Measurements from ENCODE around the gene NSG2.

The NSG2 gene

GRCh38 chr5:174059247-174059646 is 13.7 kb downstream of the NSG2 start:
- no peak for DNase-seq (ENCODE audit: low spot score)

GRCh38 chr5:174063082-174063756 is 17.7 kb downstream of the NSG2 start:
- DNase-seq (ENCODE audit: low spot score), result no peak

- no peak for DNase-seq (ENCODE audit: low spot score)
Observed at GRCh38 chr5:174064171-174064570, 18.7 kb downstream of the NSG2 start.

- DNase-seq (ENCODE audit: low spot score), result no peak
Observed at GRCh38 chr5:174065528-174066197, 20.2 kb downstream of the NSG2 start.

GRCh38 chr5:174067499-174067898 is 22.0 kb downstream of the NSG2 start:
- DNase-seq (ENCODE audit: low spot score), result no peak

- DNase-seq (ENCODE audit: low spot score), result no peak
Observed at GRCh38 chr5:174071484-174071883, 26.0 kb downstream of the NSG2 start.

GRCh38 chr5:174073122-174073660 is 27.7 kb downstream of the NSG2 start:
- DNase-seq (ENCODE audit: low spot score), result no peak

- no peak for DNase-seq (ENCODE audit: low spot score)
Observed at GRCh38 chr5:174074369-174074768, 28.9 kb downstream of the NSG2 start.

- DNase-seq (ENCODE audit: low spot score), result no peak
Observed at GRCh38 chr5:174078416-174078815, 32.9 kb downstream of the NSG2 start.

- no peak for DNase-seq (ENCODE audit: low spot score)
Observed at GRCh38 chr5:174082286-174082685, 36.8 kb downstream of the NSG2 start.

GRCh38 chr5:174083056-174083827 is 37.7 kb downstream of the NSG2 start:
- DNase-seq (ENCODE audit: low spot score), result no peak

GRCh38 chr5:174084691-174085154 is 39.2 kb downstream of the NSG2 start:
- no peak for DNase-seq (ENCODE audit: low spot score)

GRCh38 chr5:174086751-174087150 is 41.2 kb downstream of the NSG2 start:
- no peak for DNase-seq (ENCODE audit: low spot score)

- no peak for DNase-seq (ENCODE audit: low spot score)
Observed at GRCh38 chr5:174087783-174088182, 42.3 kb downstream of the NSG2 start.

GRCh38 chr5:174090129-174090528 is 44.6 kb downstream of the NSG2 start:
- no peak for DNase-seq (ENCODE audit: low spot score)

GRCh38 chr5:174093123-174093522 is 47.6 kb downstream of the NSG2 start:
- DNase-seq (ENCODE audit: low spot score), result peak; percentile 52

- DNase-seq (ENCODE audit: low spot score), result no peak
Observed at GRCh38 chr5:174094857-174095606, 49.5 kb downstream of the NSG2 start.

- DNase-seq (ENCODE audit: low spot score), result peak; percentile 37
Observed at GRCh38 chr5:174096619-174097018, 51.1 kb downstream of the NSG2 start.

- DNase-seq (ENCODE audit: low spot score), result no peak
Observed at GRCh38 chr5:174097486-174098185, 52.1 kb downstream of the NSG2 start.

- no peak for DNase-seq (ENCODE audit: low spot score)
Observed at GRCh38 chr5:174098694-174099093, 53.2 kb downstream of the NSG2 start.

GRCh38 chr5:174100490-174100889 is 55.0 kb downstream of the NSG2 start:
- DNase-seq (ENCODE audit: low spot score), result no peak

Data from iPS-NIHi11 (cell line).